Middle frontal gyrus (tissue), 1 donor: ENCODE measurements around the gene ZNF282.
"Not testable (repeated sequence)": the region's sequence is repeated elsewhere in the genome, so short reads cannot be mapped to it uniquely, and the experiment has no call there.

Experiments used
- DNase-seq: peaks from one replicate; pipeline ENCODE4 v3.0.0-alpha.2; 2015; ENCODE audit warnings: low spot score; ENCODE audit errors: extremely low spot score

The ZNF282 gene

DNA sequence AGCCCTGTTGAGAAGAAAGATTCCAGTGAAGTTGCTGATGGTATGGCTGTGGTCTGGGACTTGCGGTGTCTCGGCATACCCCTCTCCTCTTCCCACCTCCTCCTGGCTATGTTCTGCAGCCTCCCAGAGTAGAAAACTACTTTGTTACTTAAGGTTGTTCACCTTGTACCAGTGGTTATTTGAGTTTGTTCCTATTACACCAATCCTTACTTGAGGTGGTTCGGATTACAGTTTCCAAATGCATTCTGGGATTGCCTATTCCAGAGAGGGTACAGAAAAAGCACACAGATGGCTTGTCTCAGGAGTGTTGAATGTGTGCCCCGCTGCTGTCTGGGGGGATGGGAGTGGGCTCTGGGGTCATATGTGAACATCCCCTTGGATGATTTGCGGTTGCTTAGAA lies 59.8 kb downstream of the ZNF282 start:
- no peak for DNase-seq

- no peak for DNase-seq
Observed at GRCh38 chr7:149256568-149256967, 61.2 kb downstream of the ZNF282 start.

DNA sequence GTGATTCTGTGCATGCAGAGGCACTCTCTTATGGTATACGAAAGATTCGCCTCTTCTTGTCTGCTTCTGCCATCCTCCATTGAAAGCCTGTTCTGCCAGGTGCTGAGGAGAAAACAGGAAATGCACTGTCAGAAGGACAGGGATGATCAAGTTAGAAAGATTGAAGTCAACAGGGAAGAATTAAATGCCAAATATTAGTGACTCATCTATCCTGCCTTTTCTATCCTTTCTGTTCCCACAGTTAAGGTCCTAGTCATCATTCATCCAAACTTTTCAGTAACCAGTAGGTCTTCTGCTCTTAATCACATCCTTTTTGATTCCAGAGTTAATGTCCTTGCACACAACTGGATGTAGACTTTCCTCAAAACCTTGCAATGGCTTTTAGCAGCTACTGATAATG lies 61.8 kb downstream of the ZNF282 start:
- DNase-seq = no peak

- no peak for DNase-seq
Observed at GRCh38 chr7:149261316-149261828, 66.0 kb downstream of the ZNF282 start.

GRCh38 chr7:149261829-149262617 lies 66.7 kb downstream of the ZNF282 start, which contains the start of gene ZNF783:
Gene ZNF783 (plus strand): TSS chr7:149262196. CDS start chr7:149262334, 138 bp downstream.
- DNase-seq = peak; percentile 77

- DNase-seq = no peak
Observed at GRCh38 chr7:149266451-149266850, 71.1 kb downstream of the ZNF282 start.

DNA sequence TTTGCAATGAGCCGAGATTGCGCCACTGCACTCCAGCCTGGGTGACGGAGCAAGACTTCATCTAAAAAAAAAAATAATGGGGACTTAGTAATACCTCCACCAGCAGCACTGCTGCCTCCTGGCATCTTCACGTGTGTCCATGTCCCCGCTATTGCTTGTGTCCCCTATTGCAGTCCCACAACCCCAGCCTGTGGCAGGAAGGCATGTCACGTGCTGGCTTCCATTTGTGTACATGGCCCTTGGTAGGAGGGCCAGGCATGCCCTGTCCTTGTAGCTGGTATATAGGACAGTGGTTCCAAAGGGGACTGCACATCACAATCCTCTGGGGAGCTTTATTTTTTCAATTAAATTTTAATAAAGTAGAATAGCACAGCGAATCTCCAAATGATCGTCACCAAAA lies 72.4 kb downstream of the ZNF282 start:
- no peak for DNase-seq

DNA sequence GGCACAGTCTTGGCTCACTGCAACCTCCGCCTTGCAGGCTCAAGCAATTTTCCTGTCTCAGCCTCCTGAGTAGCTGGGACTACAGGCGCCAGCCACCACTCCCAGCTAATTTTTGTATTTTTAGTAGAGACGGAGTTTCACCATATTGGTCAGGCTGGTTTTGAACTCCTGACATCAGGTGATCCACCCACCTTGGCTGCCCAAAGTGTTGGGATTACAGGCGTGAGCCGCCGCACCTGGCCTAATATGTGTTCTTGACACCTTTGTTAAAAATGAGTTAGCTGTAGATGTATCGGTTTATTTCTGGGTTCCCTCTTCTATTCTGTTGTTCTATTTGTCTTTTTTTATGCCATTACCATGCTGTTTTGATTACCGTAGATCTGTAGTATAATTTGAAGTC lies 79.1 kb downstream of the ZNF282 start:
- not testable (repeated sequence) for DNase-seq
